HL-60 (cell line): Measurements from ENCODE around the gene B4GALT6.

Experiments used
- DNase-seq, 2 experiments: peaks; one replicate each; pipeline ENCODE4 v3.0.0-alpha.2; 2010 to 2020; ENCODE audit warnings: low read depth in 1 of 2, low spot score in 1 of 2
- H3K27ac ChIP-seq: fragments of 250-450 bp; sonication (Bioruptor Pico); replicated peaks from 2 replicates; pipeline ENCODE4 v1.5.1; 2020; ENCODE audit warnings: mild to moderate bottlenecking, moderate library complexity
- H3K27me3 ChIP-seq: fragments of 250-450 bp; sonication (Bioruptor Pico); 2 replicates; pipeline ENCODE4 v1.5.1; 2021; ENCODE audit warnings: mild to moderate bottlenecking, moderate library complexity; ENCODE audit not compliant: insufficient read depth, poor library complexity, severe bottlenecking
- H3K4me3 ChIP-seq: replicated peaks from 2 replicates; pipeline ENCODE4 v1.5.1; 2011; ENCODE audit warnings: mild to moderate bottlenecking, control low read depth, low read length; ENCODE audit not compliant: insufficient read depth
- GABPA ChIP-seq: IDR thresholded peaks from 2 replicates; pipeline ENCODE4 v1.6.1; 2012; ENCODE audit warnings: low read depth
- POLR2AphosphoS5 ChIP-seq: IDR thresholded peaks from 2 replicates; pipeline ENCODE4 v1.6.1; 2012; ENCODE audit warnings: low read depth
- REST ChIP-seq: IDR thresholded peaks from 2 replicates; pipeline ENCODE4 v1.6.1; 2012; ENCODE audit warnings: low read depth; ENCODE audit not compliant: insufficient replicate concordance
- SPI1 ChIP-seq: IDR thresholded peaks from 2 replicates; pipeline ENCODE4 v1.6.1; 2012; ENCODE audit warnings: low read depth, mild to moderate bottlenecking, borderline replicate concordance
- TF ChIP-seq, protein P1 (sequence below): IDR thresholded peaks from one replicate; pipeline ENCODE4 v1.5.1; 2011; ENCODE audit warnings: low read length, control low read depth, inconsistent platforms; ENCODE audit not compliant: insufficient read depth

B4GALT6 gene

DNA sequence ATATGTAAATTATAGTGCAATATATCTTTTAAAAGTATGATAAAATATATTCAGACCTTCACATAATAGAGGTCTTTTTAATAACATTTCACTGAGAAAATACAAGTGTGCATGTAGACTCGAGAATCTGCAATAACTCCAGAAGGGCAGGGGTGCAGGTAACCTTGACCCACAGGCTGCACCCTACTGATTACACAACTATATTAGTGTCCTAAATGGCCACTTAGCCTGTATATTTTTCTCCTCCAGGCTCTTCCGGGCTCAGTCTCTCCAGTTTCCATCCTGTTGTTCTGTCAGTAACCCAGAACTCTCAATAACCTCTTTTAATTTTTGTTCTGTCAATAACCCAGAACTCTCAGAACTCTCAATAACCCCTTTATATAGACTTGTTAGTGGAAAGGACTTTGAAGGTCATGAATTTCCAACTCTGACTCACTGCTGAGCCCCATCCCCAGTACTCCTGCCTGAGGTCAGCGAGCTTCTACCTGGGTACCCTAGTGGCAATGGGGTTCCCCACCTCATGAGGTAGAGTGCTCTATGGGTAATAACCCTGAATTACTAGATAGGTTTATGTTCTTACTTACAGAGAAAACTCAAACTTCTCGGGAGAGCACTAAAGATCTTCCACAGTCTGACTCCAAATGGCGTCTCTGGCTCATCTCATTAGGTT is 101.1 kb downstream of the B4GALT6 start:
- no peak overlapping the region for H3K27ac ChIP-seq
- no peak overlapping the region for H3K4me3 ChIP-seq
- DNase-seq: no peak
- TF ChIP-seq SPI1 (no peak), GABPA (no peak), REST (no peak), POLR2AphosphoS5 (no peak)
- TF ChIP-seq, protein P1, sequence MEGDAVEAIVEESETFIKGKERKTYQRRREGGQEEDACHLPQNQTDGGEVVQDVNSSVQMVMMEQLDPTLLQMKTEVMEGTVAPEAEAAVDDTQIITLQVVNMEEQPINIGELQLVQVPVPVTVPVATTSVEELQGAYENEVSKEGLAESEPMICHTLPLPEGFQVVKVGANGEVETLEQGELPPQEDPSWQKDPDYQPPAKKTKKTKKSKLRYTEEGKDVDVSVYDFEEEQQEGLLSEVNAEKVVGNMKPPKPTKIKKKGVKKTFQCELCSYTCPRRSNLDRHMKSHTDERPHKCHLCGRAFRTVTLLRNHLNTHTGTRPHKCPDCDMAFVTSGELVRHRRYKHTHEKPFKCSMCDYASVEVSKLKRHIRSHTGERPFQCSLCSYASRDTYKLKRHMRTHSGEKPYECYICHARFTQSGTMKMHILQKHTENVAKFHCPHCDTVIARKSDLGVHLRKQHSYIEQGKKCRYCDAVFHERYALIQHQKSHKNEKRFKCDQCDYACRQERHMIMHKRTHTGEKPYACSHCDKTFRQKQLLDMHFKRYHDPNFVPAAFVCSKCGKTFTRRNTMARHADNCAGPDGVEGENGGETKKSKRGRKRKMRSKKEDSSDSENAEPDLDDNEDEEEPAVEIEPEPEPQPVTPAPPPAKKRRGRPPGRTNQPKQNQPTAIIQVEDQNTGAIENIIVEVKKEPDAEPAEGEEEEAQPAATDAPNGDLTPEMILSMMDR: no peak
- no peaks in the 10 kb centered on the region for H3K27me3 ChIP-seq

DNA sequence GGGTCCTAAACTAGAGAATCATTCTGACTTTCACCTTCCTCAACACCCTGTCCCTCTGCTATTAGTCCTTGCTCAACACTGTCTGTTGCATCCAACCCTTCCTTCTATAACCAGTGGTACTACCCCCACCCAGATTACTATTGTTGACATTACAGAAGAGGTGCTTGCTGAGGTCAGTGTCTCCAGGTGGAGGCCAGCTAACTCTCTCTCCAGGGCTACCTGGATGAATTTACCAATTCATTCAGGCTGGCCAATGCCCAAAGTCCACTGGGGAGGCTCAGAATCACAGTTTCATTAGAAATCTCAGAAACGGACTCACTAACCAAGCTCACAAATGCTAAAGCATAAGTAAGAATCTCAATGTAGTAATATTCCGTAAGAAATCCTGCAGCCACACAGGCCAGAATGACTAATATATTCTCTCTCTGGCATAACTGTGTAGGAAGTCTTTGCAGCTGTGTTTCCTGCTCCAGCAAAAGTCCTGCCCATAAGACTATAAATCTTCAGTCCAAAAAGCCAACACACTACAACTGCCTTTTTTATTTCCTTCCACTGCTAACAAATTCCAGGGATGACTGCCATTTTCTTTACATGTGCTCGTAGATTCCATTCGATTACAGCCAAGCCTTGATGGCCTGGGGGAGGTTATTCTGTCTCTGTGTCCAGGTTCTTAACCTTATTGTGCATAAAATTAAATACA is 102.7 kb downstream of the B4GALT6 start:
- no peak overlapping the region for H3K4me3 ChIP-seq
- DNase-seq: no peak
- no peak overlapping the region for H3K27ac ChIP-seq
- no peaks in the 10 kb centered on the region for H3K27me3 ChIP-seq
- TF ChIP-seq REST (no peak), SPI1 (no peak), GABPA (no peak), POLR2AphosphoS5 (no peak)
- TF ChIP-seq, protein P1: no peak

DNA sequence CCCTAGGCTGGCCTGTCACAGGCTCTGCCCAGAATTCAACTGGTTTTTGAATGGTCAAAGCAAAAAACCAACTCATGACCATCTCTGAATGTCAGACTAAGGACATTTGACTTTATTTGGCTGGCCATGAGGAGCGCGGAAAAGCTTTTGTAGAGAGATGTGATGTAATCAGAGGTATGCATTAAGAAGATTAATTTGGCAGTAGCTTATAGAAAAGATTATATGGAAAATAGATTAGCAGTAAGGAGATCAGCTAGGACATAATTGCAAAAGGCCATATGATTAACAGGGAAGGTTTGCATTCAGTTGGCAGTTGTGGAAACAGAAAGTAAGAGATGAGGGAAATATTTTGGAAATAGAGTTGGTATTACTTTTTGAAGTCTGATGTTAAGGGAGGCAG is 105.0 kb downstream of the B4GALT6 start:
- H3K27ac ChIP-seq: no peak overlapping the region
- no peak overlapping the region for H3K4me3 ChIP-seq
- no peaks in the 10 kb centered on the region for H3K27me3 ChIP-seq
- TF ChIP-seq REST (no peak), GABPA (no peak), POLR2AphosphoS5 (no peak), SPI1 (no peak)
- TF ChIP-seq, protein P1: no peak
- DNase-seq: no peak
